Neural cell (in vitro differentiated cells): ENCODE results near the gene FMN2. TPM values are rescaled to one million over a fixed set of nuclear protein-coding genes. Genes with fewer than 3 reads are reported as not detected.

Experiments
- H2AFZ ChIP-seq: fragments of 200-600, 300-800 bp; sonication (generic), shearing (Covaris generic); 2 replicates; pipeline ENCODE4 v1.6.0; 2014; ENCODE audit warnings: low read depth, mild to moderate bottlenecking, antibody characterized with exemption, low read length, moderate library complexity
- H3F3A ChIP-seq: fragments of 200-600 bp; shearing (Covaris generic); 2 replicates; pipeline ENCODE4 v1.6.1; 2016; ENCODE audit warnings: mild to moderate bottlenecking, moderate library complexity, mixed read lengths, antibody characterized with exemption, low read length; ENCODE audit not compliant: insufficient read depth, poor library complexity, severe bottlenecking
- H3K27ac ChIP-seq: fragments of 200-600, 300-800 bp; sonication (generic), shearing (Covaris generic); 2 replicates; pipeline ENCODE4 v1.5.1; 2014; ENCODE audit warnings: mild to moderate bottlenecking, low read length, moderate library complexity
- H3K27me3 ChIP-seq: fragments of 300-800, 200-600 bp; sonication (generic), shearing (Covaris generic); 2 replicates; pipeline ENCODE4 v1.6.0; 2014; ENCODE audit warnings: mild to moderate bottlenecking, low read depth, low read length, moderate library complexity; ENCODE audit not compliant: insufficient read depth
- H3K36me3 ChIP-seq: fragments of 300-800, 200-600 bp; sonication (generic), shearing (Covaris generic); 2 replicates; pipeline ENCODE4 v1.5.1; 2014; ENCODE audit warnings: mild to moderate bottlenecking, antibody characterized with exemption, low read length, moderate library complexity; ENCODE audit not compliant: insufficient read depth
- H3K4me2 ChIP-seq: fragments of 300-800, 200-600 bp; sonication (generic), shearing (Covaris generic); 2 replicates; pipeline ENCODE4 v1.6.0; 2014; ENCODE audit warnings: mild to moderate bottlenecking, low read length
- H3K4me3 ChIP-seq: fragments of 300-800, 200-600 bp; sonication (generic), shearing (Covaris generic); 2 replicates; pipeline ENCODE4 v1.5.1; 2014; ENCODE audit warnings: mild to moderate bottlenecking, low read length, moderate library complexity
- H3K79me2 ChIP-seq: fragments of 200-600 bp; shearing (Covaris generic); replicated peaks from 2 replicates; pipeline ENCODE4 v1.6.0; 2014; ENCODE audit warnings: mild to moderate bottlenecking, low read length, moderate library complexity; ENCODE audit not compliant: insufficient read depth
- H3K9ac ChIP-seq: fragments of 300-800, 200-600 bp; sonication (generic), shearing (Covaris generic); 2 replicates; pipeline ENCODE4 v1.6.1; 2016; ENCODE audit warnings: mild to moderate bottlenecking, low read length, mixed read lengths
- H3K9me2 ChIP-seq: fragments of 200-600 bp; shearing (Covaris generic); 2 replicates; pipeline ENCODE4 v1.6.1; 2016; ENCODE audit warnings: mild to moderate bottlenecking, low read length, mixed read lengths; ENCODE audit not compliant: insufficient read depth
- H3K9me3 ChIP-seq: fragments of 200-600, 300-800 bp; sonication (generic), shearing (Covaris generic); 2 replicates; pipeline ENCODE4 v1.6.1; 2016; ENCODE audit warnings: mild to moderate bottlenecking, mixed run types, low read length, moderate library complexity, mixed read lengths
- H4K20me1 ChIP-seq: fragments of 200-600 bp; shearing (Covaris generic); 2 replicates; pipeline ENCODE4 v1.6.1; 2016; ENCODE audit warnings: mild to moderate bottlenecking, mixed run types; ENCODE audit not compliant: insufficient read depth
- EP300 ChIP-seq: fragments of 450-650 bp; conservative IDR thresholded peaks from 2 replicates; pipeline ENCODE4 v1.6.1; 2014; ENCODE audit warnings: antibody characterized with exemption, mild to moderate bottlenecking, moderate library complexity; ENCODE audit not compliant: poor library complexity, severe bottlenecking
- EZH2 ChIP-seq: fragments of 200-600, 300-800 bp; shearing (Covaris generic), sonication (generic); IDR thresholded peaks from 2 replicates; pipeline ENCODE4 v1.6.1; 2014; ENCODE audit warnings: antibody characterized with exemption, low read length, borderline replicate concordance, mild to moderate bottlenecking; ENCODE audit not compliant: insufficient read depth, poor library complexity, severe bottlenecking
- MXI1 ChIP-seq: fragments of 450-650 bp; conservative IDR thresholded peaks from 2 replicates; pipeline ENCODE4 v1.6.1; 2014; ENCODE audit warnings: antibody characterized with exemption, mild to moderate bottlenecking; ENCODE audit not compliant: poor library complexity, severe bottlenecking
- POLR2AphosphoS5 ChIP-seq: IDR thresholded peaks from 2 replicates; pipeline ENCODE4 v1.6.1; 2012
- RAD21 ChIP-seq: fragments of 450-650 bp; conservative IDR thresholded peaks from 2 replicates; pipeline ENCODE4 v1.6.1; 2014; ENCODE audit warnings: antibody characterized with exemption, mild to moderate bottlenecking, moderate library complexity
- SMC3 ChIP-seq: fragments of 450-650 bp; conservative IDR thresholded peaks from 2 replicates; pipeline ENCODE4 v1.6.1; 2014; ENCODE audit warnings: antibody characterized with exemption, mild to moderate bottlenecking, moderate library complexity; ENCODE audit not compliant: poor library complexity
- TAF1 ChIP-seq: IDR thresholded peaks from 2 replicates; pipeline ENCODE4 v1.6.1; 2012; ENCODE audit warnings: low read depth
- polyA plus RNA-seq: library from polyadenylated mRNA; depleted of rRNA; stranded (reverse); fragments of >200 nt; gene quantifications from 2 replicates; pipeline ENCODE4 v1.2.3, GENCODE V29; 2014
- TF ChIP-seq, protein P1 (sequence below): fragments of 450-650 bp; IDR thresholded peaks from 2 replicates; pipeline ENCODE4 v1.5.1; 2014; ENCODE audit warnings: antibody characterized with exemption, mild to moderate bottlenecking, moderate library complexity; ENCODE audit not compliant: poor library complexity, severe bottlenecking
- TF ChIP-seq, protein P2 (sequence below): IDR thresholded peaks from 2 replicates; pipeline ENCODE4 v1.6.1; 2012; ENCODE audit warnings: borderline replicate concordance

FMN2 gene
- polyA plus RNA-seq, 1 donor from 2014 or later = 23.9 TPM

DNA sequence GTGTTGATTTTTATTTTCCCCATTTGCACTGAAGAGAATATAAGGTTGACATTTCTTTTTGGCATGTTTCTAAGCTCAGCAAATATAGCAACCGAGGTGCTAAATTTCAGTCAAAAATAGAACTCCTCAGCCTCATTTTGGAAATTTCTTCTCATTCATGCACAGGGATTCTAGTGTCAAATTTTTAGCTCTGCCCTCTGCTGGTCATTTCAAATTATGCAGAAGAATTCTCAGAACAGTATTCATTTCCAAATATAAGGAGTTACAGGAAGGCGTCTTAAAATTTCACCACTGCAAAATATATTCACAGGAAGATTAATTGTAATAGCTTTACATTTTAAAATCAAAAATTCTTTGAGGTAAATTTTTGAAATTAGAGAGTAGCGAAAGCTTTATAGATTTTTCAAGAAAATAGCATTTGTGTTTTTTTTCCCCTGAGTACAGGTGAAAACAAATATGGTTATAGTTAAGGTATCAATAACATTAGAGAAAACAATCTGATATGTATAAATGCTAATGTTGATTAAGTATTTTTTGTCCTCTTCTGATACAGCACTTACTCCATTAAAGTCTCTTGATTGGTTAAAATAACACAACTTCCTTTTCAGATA, 57.9 kb downstream of the FMN2 start:
- H3F3A ChIP-seq = no peaks in the 10 kb centered on the region
- no peaks in the 10 kb centered on the region for H4K20me1 ChIP-seq
- H3K9me3 ChIP-seq = no peaks in the 10 kb centered on the region
- no peak overlapping the region for H3K4me2 ChIP-seq
- no peaks in the 10 kb centered on the region for H3K27me3 ChIP-seq
- H2AFZ ChIP-seq = no peak overlapping the region
- no peaks in the 10 kb centered on the region for H3K9me2 ChIP-seq
- H3K27ac ChIP-seq = no peak overlapping the region
- H3K4me3 ChIP-seq = no peak overlapping the region
- TF ChIP-seq RAD21 (peak; percentile 63), TAF1 (no peak), SMC3 (peak; percentile 76)
- TF ChIP-seq, protein P1, sequence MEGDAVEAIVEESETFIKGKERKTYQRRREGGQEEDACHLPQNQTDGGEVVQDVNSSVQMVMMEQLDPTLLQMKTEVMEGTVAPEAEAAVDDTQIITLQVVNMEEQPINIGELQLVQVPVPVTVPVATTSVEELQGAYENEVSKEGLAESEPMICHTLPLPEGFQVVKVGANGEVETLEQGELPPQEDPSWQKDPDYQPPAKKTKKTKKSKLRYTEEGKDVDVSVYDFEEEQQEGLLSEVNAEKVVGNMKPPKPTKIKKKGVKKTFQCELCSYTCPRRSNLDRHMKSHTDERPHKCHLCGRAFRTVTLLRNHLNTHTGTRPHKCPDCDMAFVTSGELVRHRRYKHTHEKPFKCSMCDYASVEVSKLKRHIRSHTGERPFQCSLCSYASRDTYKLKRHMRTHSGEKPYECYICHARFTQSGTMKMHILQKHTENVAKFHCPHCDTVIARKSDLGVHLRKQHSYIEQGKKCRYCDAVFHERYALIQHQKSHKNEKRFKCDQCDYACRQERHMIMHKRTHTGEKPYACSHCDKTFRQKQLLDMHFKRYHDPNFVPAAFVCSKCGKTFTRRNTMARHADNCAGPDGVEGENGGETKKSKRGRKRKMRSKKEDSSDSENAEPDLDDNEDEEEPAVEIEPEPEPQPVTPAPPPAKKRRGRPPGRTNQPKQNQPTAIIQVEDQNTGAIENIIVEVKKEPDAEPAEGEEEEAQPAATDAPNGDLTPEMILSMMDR = peak; percentile 73
- H3K36me3 ChIP-seq = no peaks in the 10 kb centered on the region
- no peaks in the 10 kb centered on the region for H3K79me2 ChIP-seq
- no peak overlapping the region for H3K9ac ChIP-seq

DNA sequence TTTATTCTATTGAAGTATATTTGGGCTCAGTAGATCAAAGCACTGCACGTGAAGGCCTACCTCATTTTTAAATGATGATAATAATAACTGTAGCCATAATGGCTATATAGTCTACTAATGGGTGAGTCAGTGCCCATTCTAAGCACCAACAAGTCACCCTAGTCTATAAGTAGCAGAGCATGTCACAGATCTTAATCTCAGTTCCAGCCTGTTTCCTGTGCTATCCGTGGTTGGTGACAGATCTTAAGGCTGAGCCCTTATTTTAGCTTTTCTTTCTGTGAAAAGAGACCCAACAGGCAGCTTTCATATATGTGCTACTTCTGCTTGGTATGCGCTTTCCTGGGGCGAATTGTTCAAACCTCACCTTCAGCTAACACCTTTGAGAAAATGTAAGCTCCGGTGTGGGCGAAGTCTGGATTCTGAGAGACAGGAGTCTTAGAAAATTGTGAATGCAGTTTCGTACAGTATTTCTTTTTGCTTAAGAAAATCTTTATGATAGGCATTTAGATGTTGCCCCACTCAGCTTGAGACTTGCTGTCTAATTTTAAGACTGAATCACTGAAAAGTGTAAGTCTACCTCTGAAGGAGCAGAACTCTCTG, 59.6 kb downstream of the FMN2 start:
- no peaks in the 10 kb centered on the region for H3F3A ChIP-seq
- TF ChIP-seq MXI1 (no peak), POLR2AphosphoS5 (no peak), EP300 (no peak)
- no peaks in the 10 kb centered on the region for H3K36me3 ChIP-seq
- no peaks in the 10 kb centered on the region for H4K20me1 ChIP-seq
- no peak overlapping the region for H3K4me2 ChIP-seq
- no peaks in the 10 kb centered on the region for H3K9me2 ChIP-seq
- H3K27ac ChIP-seq = no peak overlapping the region
- no peak overlapping the region for H3K4me3 ChIP-seq
- H3K9me3 ChIP-seq = no peaks in the 10 kb centered on the region
- no peak overlapping the region for H3K9ac ChIP-seq
- H3K79me2 ChIP-seq = no peaks in the 10 kb centered on the region
- H2AFZ ChIP-seq = no peak overlapping the region
- H3K27me3 ChIP-seq = no peaks in the 10 kb centered on the region

DNA sequence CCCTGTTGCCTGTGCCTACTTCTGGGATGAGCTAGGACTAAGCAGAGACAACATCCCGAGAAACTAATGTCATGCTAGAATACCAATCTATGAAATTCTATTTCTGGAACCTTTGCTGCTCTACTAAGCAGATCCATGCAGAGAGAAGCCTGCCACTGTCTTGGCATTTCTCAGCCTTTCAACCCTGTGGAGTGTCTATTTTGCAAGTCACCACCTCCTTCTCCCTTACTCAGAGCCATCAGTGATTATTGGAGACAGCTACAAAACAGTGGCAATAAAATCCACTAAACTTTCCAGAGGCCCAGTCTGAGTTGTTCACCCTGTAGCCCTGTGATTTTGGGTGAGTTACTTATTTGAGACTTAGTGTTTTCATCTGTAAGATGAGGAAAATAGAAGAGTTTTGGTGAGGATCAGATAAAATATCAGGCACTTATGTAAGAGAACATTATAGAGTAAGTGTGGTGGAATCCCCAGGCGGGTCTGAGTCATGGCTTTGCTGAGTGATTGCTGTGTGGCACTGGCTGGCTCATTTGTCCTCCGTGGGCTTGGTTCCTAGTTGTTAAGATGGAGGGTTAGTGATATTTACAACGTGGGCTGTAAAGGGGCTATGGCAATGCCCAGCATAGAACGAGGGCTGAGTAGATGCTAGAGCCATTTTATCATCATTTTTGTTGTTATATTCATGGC, 61.1 kb downstream of the FMN2 start:
- H3K4me3 ChIP-seq = no peak overlapping the region
- H3K9ac ChIP-seq = no peak overlapping the region
- no peaks in the 10 kb centered on the region for H3F3A ChIP-seq
- H3K9me2 ChIP-seq = no peaks in the 10 kb centered on the region
- H3K27me3 ChIP-seq = no peaks in the 10 kb centered on the region
- no peak overlapping the region for H2AFZ ChIP-seq
- H4K20me1 ChIP-seq = no peaks in the 10 kb centered on the region
- TF ChIP-seq, protein P1 = no peak
- TF ChIP-seq SMC3 (no peak), TAF1 (no peak), MXI1 (no peak), POLR2AphosphoS5 (no peak), EP300 (no peak), EZH2 (no peak), RAD21 (no peak)
- TF ChIP-seq, protein P2, sequence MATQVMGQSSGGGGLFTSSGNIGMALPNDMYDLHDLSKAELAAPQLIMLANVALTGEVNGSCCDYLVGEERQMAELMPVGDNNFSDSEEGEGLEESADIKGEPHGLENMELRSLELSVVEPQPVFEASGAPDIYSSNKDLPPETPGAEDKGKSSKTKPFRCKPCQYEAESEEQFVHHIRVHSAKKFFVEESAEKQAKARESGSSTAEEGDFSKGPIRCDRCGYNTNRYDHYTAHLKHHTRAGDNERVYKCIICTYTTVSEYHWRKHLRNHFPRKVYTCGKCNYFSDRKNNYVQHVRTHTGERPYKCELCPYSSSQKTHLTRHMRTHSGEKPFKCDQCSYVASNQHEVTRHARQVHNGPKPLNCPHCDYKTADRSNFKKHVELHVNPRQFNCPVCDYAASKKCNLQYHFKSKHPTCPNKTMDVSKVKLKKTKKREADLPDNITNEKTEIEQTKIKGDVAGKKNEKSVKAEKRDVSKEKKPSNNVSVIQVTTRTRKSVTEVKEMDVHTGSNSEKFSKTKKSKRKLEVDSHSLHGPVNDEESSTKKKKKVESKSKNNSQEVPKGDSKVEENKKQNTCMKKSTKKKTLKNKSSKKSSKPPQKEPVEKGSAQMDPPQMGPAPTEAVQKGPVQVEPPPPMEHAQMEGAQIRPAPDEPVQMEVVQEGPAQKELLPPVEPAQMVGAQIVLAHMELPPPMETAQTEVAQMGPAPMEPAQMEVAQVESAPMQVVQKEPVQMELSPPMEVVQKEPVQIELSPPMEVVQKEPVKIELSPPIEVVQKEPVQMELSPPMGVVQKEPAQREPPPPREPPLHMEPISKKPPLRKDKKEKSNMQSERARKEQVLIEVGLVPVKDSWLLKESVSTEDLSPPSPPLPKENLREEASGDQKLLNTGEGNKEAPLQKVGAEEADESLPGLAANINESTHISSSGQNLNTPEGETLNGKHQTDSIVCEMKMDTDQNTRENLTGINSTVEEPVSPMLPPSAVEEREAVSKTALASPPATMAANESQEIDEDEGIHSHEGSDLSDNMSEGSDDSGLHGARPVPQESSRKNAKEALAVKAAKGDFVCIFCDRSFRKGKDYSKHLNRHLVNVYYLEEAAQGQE = no peak
- no peaks in the 10 kb centered on the region for H3K79me2 ChIP-seq
- H3K9me3 ChIP-seq = no peaks in the 10 kb centered on the region
- no peak overlapping the region for H3K4me2 ChIP-seq
- H3K36me3 ChIP-seq = no peaks in the 10 kb centered on the region
- no peak overlapping the region for H3K27ac ChIP-seq
